Stimulated activated CD8-positive, alpha-beta memory T cell treated with anti-CD3 and anti-CD28 coated beads, Interleukin-12 subunit alpha, Interleukin-12 subunit beta, amount 100 ng/mL, for 4 hours (primary cell): ENCODE measurements around the gene AK9.
A peak's percentile ranks its signal among the peaks of the same experiment; 100 is the strongest.
"Not testable (repeated sequence)": the region's sequence is repeated elsewhere in the genome, so short reads cannot be mapped to it uniquely, and the experiment has no call there.

Experiments
- DNase-seq: peaks from one replicate; pipeline ENCODE4 v3.0.0-alpha.2; 2020; ENCODE audit warnings: low read depth

Gene AK9

GRCh38 chr6:109690737-109691621 lies at the start of gene AK9, which contains the start of gene FIG4:
TSS of gene AK9 (minus strand) at chr6:109691202. CDS start at chr6:109675745, 15,457 bp downstream.
TSS of gene FIG4 (plus strand) at chr6:109691296. CDS start at chr6:109691436, 140 bp downstream.
- peak; percentile 79 for DNase-seq

GRCh38 chr6:109740787-109741186 lies 49.8 kb upstream of the AK9 start:
- DNase-seq, result no peak

- DNase-seq, result no peak
Measured at GRCh38 chr6:109739686-109740085, 48.7 kb upstream of the AK9 start.

- DNase-seq, result no peak
Measured at GRCh38 chr6:109738667-109739066, 47.7 kb upstream of the AK9 start.

- no peak for DNase-seq
Measured at GRCh38 chr6:109738255-109738654, 47.3 kb upstream of the AK9 start.

- DNase-seq, result no peak
Measured at GRCh38 chr6:109736273-109737025, 45.4 kb upstream of the AK9 start.

GRCh38 chr6:109725250-109725649 lies 34.2 kb upstream of the AK9 start:
- DNase-seq, result not testable (repeated sequence)

- DNase-seq, result no peak
Measured at GRCh38 chr6:109722564-109723254, 31.7 kb upstream of the AK9 start.

- no peak for DNase-seq
Measured at GRCh38 chr6:109722011-109722410, 31.0 kb upstream of the AK9 start.

GRCh38 chr6:109720311-109720710 lies 29.3 kb upstream of the AK9 start:
- DNase-seq, result no peak

- no peak for DNase-seq
Measured at GRCh38 chr6:109718991-109719390, 28.0 kb upstream of the AK9 start.

- no peak for DNase-seq
Measured at GRCh38 chr6:109717971-109718370, 27.0 kb upstream of the AK9 start.

- DNase-seq, result no peak
Measured at GRCh38 chr6:109715616-109716015, 24.6 kb upstream of the AK9 start.

- no peak for DNase-seq
Measured at GRCh38 chr6:109714611-109715010, 23.6 kb upstream of the AK9 start.

- no peak for DNase-seq
Measured at GRCh38 chr6:109714166-109714565, 23.2 kb upstream of the AK9 start.

GRCh38 chr6:109713097-109713496 lies 22.1 kb upstream of the AK9 start:
- no peak for DNase-seq

GRCh38 chr6:109708099-109708498 lies 17.1 kb upstream of the AK9 start:
- not testable (repeated sequence) for DNase-seq

GRCh38 chr6:109706513-109706912 lies 15.5 kb upstream of the AK9 start:
- no peak for DNase-seq

- DNase-seq, result peak; percentile 40
Measured at GRCh38 chr6:109705258-109705657, 14.3 kb upstream of the AK9 start.

- DNase-seq, result no peak
Measured at GRCh38 chr6:109702791-109703190, 11.8 kb upstream of the AK9 start.

- no peak for DNase-seq
Measured at GRCh38 chr6:109701774-109702173, 10.8 kb upstream of the AK9 start.

- DNase-seq, result no peak
Measured at GRCh38 chr6:109701221-109701620, 10.2 kb upstream of the AK9 start.
